22Rv1 (cell line): ENCODE measurements around the gene CPA5.

ENCODE experiments used
- ZFX ChIP-seq: fragments of 450-650 bp; IDR thresholded peaks from 2 replicates; pipeline ENCODE4 v1.6.1; 2017; ENCODE audit warnings: antibody characterized with exemption, borderline replicate concordance
- TF ChIP-seq, protein P1 (sequence below): fragments of 450-650 bp; IDR thresholded peaks from 2 replicates; pipeline ENCODE4 v1.5.1; 2017; ENCODE audit warnings: mild to moderate bottlenecking

DNA sequence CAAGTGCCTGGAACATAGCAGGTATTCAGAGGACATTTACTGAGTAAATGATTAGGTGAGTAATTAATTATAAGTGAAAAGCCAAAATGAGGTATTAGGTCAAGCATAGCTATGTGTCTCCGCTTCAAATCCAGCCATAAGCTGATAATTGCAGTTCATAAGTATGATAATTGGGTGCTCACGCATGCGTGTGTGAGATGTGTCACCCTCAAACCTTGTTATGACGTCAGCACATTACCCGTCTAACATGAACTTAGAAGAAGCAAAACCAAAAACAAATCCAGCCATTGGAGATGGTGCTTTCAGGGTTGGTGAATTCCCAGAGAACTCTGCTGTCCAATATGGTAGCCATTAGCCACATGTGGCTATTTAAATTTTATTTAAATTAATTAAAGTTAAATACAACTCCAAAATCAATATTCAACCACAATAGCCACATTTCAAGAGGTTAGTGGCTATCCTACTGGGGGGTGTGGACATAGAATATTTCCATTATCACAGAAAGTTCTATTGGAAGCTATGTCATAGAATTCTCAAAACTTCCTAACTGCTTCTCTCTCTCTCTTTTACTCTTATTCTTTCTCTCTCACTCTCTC lies at the start of gene CPA5:
- TF ChIP-seq, protein P1, sequence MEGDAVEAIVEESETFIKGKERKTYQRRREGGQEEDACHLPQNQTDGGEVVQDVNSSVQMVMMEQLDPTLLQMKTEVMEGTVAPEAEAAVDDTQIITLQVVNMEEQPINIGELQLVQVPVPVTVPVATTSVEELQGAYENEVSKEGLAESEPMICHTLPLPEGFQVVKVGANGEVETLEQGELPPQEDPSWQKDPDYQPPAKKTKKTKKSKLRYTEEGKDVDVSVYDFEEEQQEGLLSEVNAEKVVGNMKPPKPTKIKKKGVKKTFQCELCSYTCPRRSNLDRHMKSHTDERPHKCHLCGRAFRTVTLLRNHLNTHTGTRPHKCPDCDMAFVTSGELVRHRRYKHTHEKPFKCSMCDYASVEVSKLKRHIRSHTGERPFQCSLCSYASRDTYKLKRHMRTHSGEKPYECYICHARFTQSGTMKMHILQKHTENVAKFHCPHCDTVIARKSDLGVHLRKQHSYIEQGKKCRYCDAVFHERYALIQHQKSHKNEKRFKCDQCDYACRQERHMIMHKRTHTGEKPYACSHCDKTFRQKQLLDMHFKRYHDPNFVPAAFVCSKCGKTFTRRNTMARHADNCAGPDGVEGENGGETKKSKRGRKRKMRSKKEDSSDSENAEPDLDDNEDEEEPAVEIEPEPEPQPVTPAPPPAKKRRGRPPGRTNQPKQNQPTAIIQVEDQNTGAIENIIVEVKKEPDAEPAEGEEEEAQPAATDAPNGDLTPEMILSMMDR = no peak
- TF ChIP-seq ZFX = no peak
